HPDE6-E6E7 (cell line): ENCODE results near the gene PCDHGA5.
"Not testable (repeated sequence)": the region's sequence is repeated elsewhere in the genome, so short reads cannot be mapped to it uniquely, and the experiment has no call there.

Experiments
- DNase-seq: peaks from one replicate; pipeline ENCODE4 v3.0.0; 2011; ENCODE audit warnings: missing footprints; ENCODE audit errors: extremely low spot score

The PCDHGA5 gene

GRCh38 chr5:141387557-141388311 lies 23.8 kb downstream of the PCDHGA5 start, which contains the start of gene PCDHGB4:
TSS of gene PCDHGB4 (plus strand) at chr5:141387698. CDS start at chr5:141387885, 187 bp downstream.
- DNase-seq: not testable (repeated sequence)

GRCh38 chr5:141388661-141389060 lies 24.7 kb downstream of the PCDHGA5 start:
- DNase-seq: no peak

- DNase-seq: no peak
Observed at GRCh38 chr5:141389153-141390042, 25.4 kb downstream of the PCDHGA5 start.

GRCh38 chr5:141392429-141393198 lies 28.7 kb downstream of the PCDHGA5 start, which contains the start of gene PCDHGA8:
TSS of gene PCDHGA8 (plus strand) at chr5:141392633. CDS start at chr5:141392814, 181 bp downstream.
- DNase-seq: no peak

GRCh38 chr5:141393267-141393666 lies 29.3 kb downstream of the PCDHGA5 start:
- DNase-seq: no peak

- not testable (repeated sequence) for DNase-seq
Observed at GRCh38 chr5:141394401-141395187, 30.6 kb downstream of the PCDHGA5 start.

- DNase-seq: not testable (repeated sequence)
Observed at GRCh38 chr5:141397756-141398551, 34.0 kb downstream of the PCDHGA5 start, which contains the start of gene PCDHGB5. TSS of gene PCDHGB5 (plus strand) at chr5:141397947. CDS start at chr5:141398128, 181 bp downstream.

- DNase-seq: no peak
Observed at GRCh38 chr5:141398608-141399007, 34.6 kb downstream of the PCDHGA5 start.

- DNase-seq: no peak
Observed at GRCh38 chr5:141399555-141400258, 35.7 kb downstream of the PCDHGA5 start.

GRCh38 chr5:141402553-141403243 lies 38.7 kb downstream of the PCDHGA5 start, which contains the start of gene PCDHGA9:
TSS of gene PCDHGA9 (plus strand) at chr5:141402778. CDS start at chr5:141402953, 175 bp downstream.
- DNase-seq: peak; percentile 17

GRCh38 chr5:141403387-141403786 lies 39.4 kb downstream of the PCDHGA5 start:
- no peak for DNase-seq

- peak; percentile 29 for DNase-seq
Observed at GRCh38 chr5:141407790-141408505, 44.0 kb downstream of the PCDHGA5 start, which contains the start of gene PCDHGB6. TSS of gene PCDHGB6 (plus strand) at chr5:141408021. CDS start at chr5:141408203, 182 bp downstream.

GRCh38 chr5:141409598-141410306 lies 45.8 kb downstream of the PCDHGA5 start:
- no peak for DNase-seq

GRCh38 chr5:141411575-141411974 lies 47.6 kb downstream of the PCDHGA5 start:
- DNase-seq: no peak

- DNase-seq: peak; percentile 59
Observed at GRCh38 chr5:141412854-141413539, 49.0 kb downstream of the PCDHGA5 start, which contains the start of gene PCDHGA10. TSS of gene PCDHGA10 (plus strand) at chr5:141412987. CDS start at chr5:141413176, 189 bp downstream.

GRCh38 chr5:141413540-141414069 lies 49.6 kb downstream of the PCDHGA5 start:
- DNase-seq: no peak
